ENCODE data around the gene IMPG2.
A peak's percentile ranks its signal among the peaks of the same experiment; 100 is the strongest.

The IMPG2 gene

DNA sequence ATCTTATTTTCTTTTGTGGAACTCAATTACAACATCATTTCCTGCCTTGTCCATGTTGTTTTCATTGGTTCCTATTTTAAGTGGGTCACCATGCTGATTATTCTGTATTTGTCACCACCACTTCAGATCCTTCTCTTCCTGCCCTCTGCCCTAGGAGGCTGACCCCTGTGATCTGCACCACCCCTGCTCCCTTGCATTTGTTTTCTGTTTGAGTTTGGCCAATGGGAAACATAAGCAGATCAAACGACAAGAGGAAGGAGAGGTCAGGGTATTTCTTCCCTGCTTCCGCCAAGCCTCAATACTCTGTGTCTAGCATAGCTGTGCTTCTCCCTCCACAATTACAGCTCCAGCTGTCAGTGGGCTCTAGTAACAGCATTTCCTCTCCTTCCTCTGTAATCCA lies 71.6 kb downstream of the IMPG2 start:
- DNase-seq: no peak
- no peak overlapping the region for H2BK15ac ChIP-seq (ENCODE audit: low read depth, poor library complexity, severe bottlenecking)
- H3K18ac ChIP-seq (ENCODE audit: low read depth in 1 of 2, low read length in 2 of 2): no peak overlapping the region
- H3K4me1 ChIP-seq (ENCODE audit: control insufficient read depth, insufficient read depth, low read depth, low read length): no peaks in the 10 kb centered on the region
- no peak overlapping the region for H4K91ac ChIP-seq (ENCODE audit: low read length)
- H2BK12ac ChIP-seq (ENCODE audit: low read length in 2 of 2): no peak overlapping the region
- H3K27ac ChIP-seq (ENCODE audit: low read length, poor library complexity, severe bottlenecking): no peak overlapping the region
- H3K27me3 ChIP-seq (ENCODE audit: control insufficient read depth in 1 of 2, insufficient read depth in 1 of 2, low read length in 2 of 2): no peaks in the 10 kb centered on the region
- no peak overlapping the region for H3K4me2 ChIP-seq (ENCODE audit: low read length, poor library complexity, severe bottlenecking)
- 45% methylated on average over 2 of the region's 2 CpGs for WGBS
- H3K14ac ChIP-seq (ENCODE audit: low read length in 2 of 2): no peak overlapping the region
- no peak overlapping the region for H4K8ac ChIP-seq (ENCODE audit: low read length)
- H2AK5ac ChIP-seq (ENCODE audit: low read length, severe bottlenecking): no peak overlapping the region
- no peak overlapping the region for H3K4ac ChIP-seq (ENCODE audit: low read depth in 1 of 2, low read length in 2 of 2)
- H2BK120ac ChIP-seq (ENCODE audit: low read depth, low read length): no peak overlapping the region
- no peak overlapping the region for H3K23ac ChIP-seq (ENCODE audit: low read length in 2 of 2)
- no peaks in the 10 kb centered on the region for H3K36me3 ChIP-seq (ENCODE audit: control insufficient read depth in 1 of 2, insufficient read depth in 2 of 2, low read depth in 1 of 2, low read length in 2 of 2)
- H3K79me1 ChIP-seq (replicated peaks; ENCODE audit: low read length, poor library complexity, severe bottlenecking): no peaks in the 10 kb centered on the region
- no peak overlapping the region for H3K4me3 ChIP-seq (ENCODE audit: insufficient read depth in 1 of 2, low read depth in 1 of 2, low read length in 2 of 2)
- no peaks in the 10 kb centered on the region for H3K9me3 ChIP-seq (ENCODE audit: control insufficient read depth, low read length)
- H2BK5ac ChIP-seq (ENCODE audit: low read depth, low read length, poor library complexity, severe bottlenecking): no peak overlapping the region
- no peak overlapping the region for H3K9ac ChIP-seq (ENCODE audit: low read length)
- H2AFZ ChIP-seq (ENCODE audit: low read depth, low read length): no peak overlapping the region

DNA sequence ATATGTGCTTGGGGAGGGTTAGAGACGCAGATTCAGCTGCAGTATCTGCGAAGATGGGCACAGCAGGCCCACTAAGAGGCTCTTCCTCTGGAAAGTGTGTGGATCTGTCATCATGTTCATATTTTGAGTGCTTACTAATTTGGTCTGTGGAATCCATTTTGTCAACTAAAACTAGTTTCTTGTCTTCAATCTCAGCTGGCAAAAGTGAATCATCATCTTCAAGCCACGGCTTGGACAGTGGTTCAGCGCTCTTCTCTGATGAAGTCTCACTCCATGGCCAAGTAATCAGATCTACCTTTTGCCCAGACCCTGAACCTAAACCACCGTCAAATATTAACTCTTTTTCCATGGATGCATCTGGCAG lies 76.2 kb downstream of the IMPG2 start:
- over 99% methylated on average over 5 of the region's 5 CpGs for WGBS
- no peak overlapping the region for H2BK5ac ChIP-seq (ENCODE audit: low read depth, low read length, poor library complexity, severe bottlenecking)

DNA sequence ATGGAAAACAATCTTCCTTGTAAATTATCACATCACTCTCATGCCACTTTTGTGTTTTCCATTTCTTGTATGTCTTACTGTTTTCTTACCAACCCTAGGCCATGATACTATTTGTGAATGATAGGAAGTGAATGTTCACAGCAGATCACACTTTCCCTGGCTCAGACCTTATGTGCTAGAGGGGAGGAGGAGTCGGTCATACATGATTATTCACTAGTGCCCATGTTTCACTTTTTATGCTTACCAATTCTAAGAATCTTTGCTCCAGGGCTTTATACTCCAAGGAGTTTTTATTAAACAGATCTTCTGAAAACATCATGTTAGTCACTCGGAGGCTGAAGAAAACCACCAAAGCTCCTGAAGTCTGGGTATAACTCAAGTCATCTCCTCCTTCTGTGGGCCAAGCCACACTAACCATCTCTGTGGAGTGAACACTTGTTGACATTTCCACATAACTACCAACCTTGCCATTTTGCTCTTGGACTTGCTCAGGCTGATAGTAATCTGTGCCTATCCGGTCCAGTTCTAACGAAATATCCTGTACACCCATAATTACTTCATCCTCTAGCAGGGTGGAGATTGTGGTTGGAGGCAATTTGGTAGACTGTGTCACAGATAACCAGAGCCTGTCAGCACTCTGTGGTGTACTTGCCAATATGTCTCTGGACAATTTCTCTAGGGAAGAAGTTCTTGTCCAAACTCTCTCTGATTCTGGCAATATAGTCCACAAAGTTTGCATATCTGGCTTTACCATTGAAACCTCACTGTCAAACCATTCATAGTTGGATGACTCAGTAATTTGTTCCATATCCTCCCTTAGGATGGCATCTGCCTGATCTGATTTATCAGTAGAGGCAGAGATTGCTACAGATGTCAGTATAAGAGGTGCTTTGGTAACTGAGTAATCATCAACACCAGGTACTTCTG lies 76.8 kb downstream of the IMPG2 start:
- H3K9me3 ChIP-seq (ENCODE audit: control insufficient read depth, low read length): no peaks in the 10 kb centered on the region
- no peaks in the 10 kb centered on the region for H3K36me3 ChIP-seq (ENCODE audit: control insufficient read depth in 1 of 2, insufficient read depth in 2 of 2, low read depth in 1 of 2, low read length in 2 of 2)
- no peak overlapping the region for H2BK5ac ChIP-seq (ENCODE audit: low read depth, low read length, poor library complexity, severe bottlenecking)
- H3K4ac ChIP-seq (ENCODE audit: low read depth in 1 of 2, low read length in 2 of 2): no peak overlapping the region
- 100% methylated on average over 1 of the region's 4 CpGs for WGBS
- no peak overlapping the region for H2AK5ac ChIP-seq (ENCODE audit: low read length, severe bottlenecking)
- H3K79me1 ChIP-seq (replicated peaks; ENCODE audit: low read length, poor library complexity, severe bottlenecking): no peaks in the 10 kb centered on the region
- no peak overlapping the region for H3K4me3 ChIP-seq (ENCODE audit: insufficient read depth in 1 of 2, low read depth in 1 of 2, low read length in 2 of 2)
- no peak overlapping the region for H3K23ac ChIP-seq (ENCODE audit: low read length in 2 of 2)
- H3K4me2 ChIP-seq (ENCODE audit: low read length, poor library complexity, severe bottlenecking): no peak overlapping the region
- H2BK12ac ChIP-seq (ENCODE audit: low read length in 2 of 2): no peak overlapping the region
- no peak overlapping the region for H2AFZ ChIP-seq (ENCODE audit: low read depth, low read length)
- H3K18ac ChIP-seq (ENCODE audit: low read depth in 1 of 2, low read length in 2 of 2): no peak overlapping the region
- no peaks in the 10 kb centered on the region for H3K4me1 ChIP-seq (ENCODE audit: control insufficient read depth, insufficient read depth, low read depth, low read length)
- H3K14ac ChIP-seq (ENCODE audit: low read length in 2 of 2): no peak overlapping the region
- DNase-seq: no peak
- no peak overlapping the region for H2BK15ac ChIP-seq (ENCODE audit: low read depth, poor library complexity, severe bottlenecking)
- H3K27me3 ChIP-seq (ENCODE audit: control insufficient read depth in 1 of 2, insufficient read depth in 1 of 2, low read length in 2 of 2): no peaks in the 10 kb centered on the region
- H4K91ac ChIP-seq (ENCODE audit: low read length): no peak overlapping the region
- no peak overlapping the region for H4K8ac ChIP-seq (ENCODE audit: low read length)
- H3K9ac ChIP-seq (ENCODE audit: low read length): no peak overlapping the region
- no peak overlapping the region for H3K27ac ChIP-seq (ENCODE audit: low read length, poor library complexity, severe bottlenecking)
- no peak overlapping the region for H2BK120ac ChIP-seq (ENCODE audit: low read depth, low read length)

More for the DNA sequence above, 76.2 kb downstream of the IMPG2 start:
- no peak overlapping the region for H4K91ac ChIP-seq (ENCODE audit: low read length)
- H3K4ac ChIP-seq (ENCODE audit: low read depth in 1 of 2, low read length in 2 of 2): no peak overlapping the region
- no peaks in the 10 kb centered on the region for H3K4me1 ChIP-seq (ENCODE audit: control insufficient read depth, insufficient read depth, low read depth, low read length)
- no peak overlapping the region for H3K4me3 ChIP-seq (ENCODE audit: insufficient read depth in 1 of 2, low read depth in 1 of 2, low read length in 2 of 2)
- H2BK120ac ChIP-seq (ENCODE audit: low read depth, low read length): no peak overlapping the region
- H3K27me3 ChIP-seq (ENCODE audit: control insufficient read depth in 1 of 2, insufficient read depth in 1 of 2, low read length in 2 of 2): no peaks in the 10 kb centered on the region
- H3K18ac ChIP-seq (ENCODE audit: low read depth in 1 of 2, low read length in 2 of 2): no peak overlapping the region
- H2BK15ac ChIP-seq (ENCODE audit: low read depth, poor library complexity, severe bottlenecking): no peak overlapping the region
- no peaks in the 10 kb centered on the region for H3K36me3 ChIP-seq (ENCODE audit: control insufficient read depth in 1 of 2, insufficient read depth in 2 of 2, low read depth in 1 of 2, low read length in 2 of 2)
- no peaks in the 10 kb centered on the region for H3K79me1 ChIP-seq (replicated peaks; ENCODE audit: low read length, poor library complexity, severe bottlenecking)
- H3K4me2 ChIP-seq (ENCODE audit: low read length, poor library complexity, severe bottlenecking): no peak overlapping the region
- no peaks in the 10 kb centered on the region for H3K9me3 ChIP-seq (ENCODE audit: control insufficient read depth, low read length)
- DNase-seq: no peak
- H3K14ac ChIP-seq (ENCODE audit: low read length in 2 of 2): no peak overlapping the region
- no peak overlapping the region for H2AK5ac ChIP-seq (ENCODE audit: low read length, severe bottlenecking)
- no peak overlapping the region for H4K8ac ChIP-seq (ENCODE audit: low read length)
- no peak overlapping the region for H2BK12ac ChIP-seq (ENCODE audit: low read length in 2 of 2)
- no peak overlapping the region for H3K27ac ChIP-seq (ENCODE audit: low read length, poor library complexity, severe bottlenecking)
- no peak overlapping the region for H3K9ac ChIP-seq (ENCODE audit: low read length)
- H2AFZ ChIP-seq (ENCODE audit: low read depth, low read length): no peak overlapping the region
- H3K23ac ChIP-seq (ENCODE audit: low read length in 2 of 2): no peak overlapping the region

DNA sequence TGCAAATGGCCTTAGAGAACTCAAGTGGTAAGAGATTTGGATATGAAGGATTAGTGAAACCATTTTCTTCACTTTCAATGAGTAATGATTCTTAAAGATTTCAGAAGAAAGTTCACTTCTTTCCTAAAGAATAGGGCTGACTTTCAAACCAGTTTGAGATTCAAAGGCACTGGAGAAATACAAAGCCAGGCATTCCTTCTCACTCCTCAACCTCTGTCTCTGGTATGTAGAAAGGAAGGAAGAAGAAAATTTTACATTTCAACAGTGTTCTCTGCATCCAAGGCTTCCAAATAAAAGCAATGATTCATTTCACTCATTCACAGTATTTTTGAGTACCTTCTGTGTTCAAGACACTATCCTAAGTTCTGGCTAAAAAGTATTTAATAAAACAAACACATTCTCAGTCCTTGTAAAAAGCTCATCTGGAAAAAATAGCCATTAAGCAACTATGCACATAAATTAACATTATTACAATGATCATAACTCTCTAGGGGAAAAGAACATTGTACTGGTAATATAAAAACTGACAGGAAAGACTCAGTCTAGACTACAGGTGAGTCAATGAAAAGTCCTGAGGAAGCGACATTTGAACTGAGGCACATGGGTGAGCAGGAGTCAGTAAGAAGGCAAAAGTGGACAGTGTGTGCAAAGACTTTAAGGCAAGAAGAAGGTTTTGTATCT lies 79.5 kb downstream of the IMPG2 start:
- no peak overlapping the region for H3K23ac ChIP-seq (ENCODE audit: low read length in 2 of 2)
- H3K4ac ChIP-seq (ENCODE audit: low read depth in 1 of 2, low read length in 2 of 2): no peak overlapping the region
- no peak overlapping the region for H2AK5ac ChIP-seq (ENCODE audit: low read length, severe bottlenecking)
- no peaks in the 10 kb centered on the region for H3K9me3 ChIP-seq (ENCODE audit: control insufficient read depth, low read length)
- H2BK5ac ChIP-seq (ENCODE audit: low read depth, low read length, poor library complexity, severe bottlenecking): no peak overlapping the region
- peak overlapping the region; percentile 51 for H2AFZ ChIP-seq (ENCODE audit: low read depth, low read length)
- H2BK15ac ChIP-seq (ENCODE audit: low read depth, poor library complexity, severe bottlenecking): no peak overlapping the region
- H3K18ac ChIP-seq (ENCODE audit: low read depth in 1 of 2, low read length in 2 of 2): no peak overlapping the region
- H3K4me3 ChIP-seq (ENCODE audit: insufficient read depth in 1 of 2, low read depth in 1 of 2, low read length in 2 of 2): no peak overlapping the region
- WGBS: 96% methylated on average over 1 of the region's 1 CpG
- H4K91ac ChIP-seq (ENCODE audit: low read length): no peak overlapping the region
- no peak overlapping the region for H3K9ac ChIP-seq (ENCODE audit: low read length)
- H3K14ac ChIP-seq (ENCODE audit: low read length in 2 of 2): no peak overlapping the region
- no peak overlapping the region for H3K27ac ChIP-seq (ENCODE audit: low read length, poor library complexity, severe bottlenecking)
- no peaks in the 10 kb centered on the region for H3K36me3 ChIP-seq (ENCODE audit: control insufficient read depth in 1 of 2, insufficient read depth in 2 of 2, low read depth in 1 of 2, low read length in 2 of 2)
- H3K27me3 ChIP-seq (ENCODE audit: control insufficient read depth in 1 of 2, insufficient read depth in 1 of 2, low read length in 2 of 2): peaks cover 0 to 3% of the 10 kb centered on the region in 2 experiments
- H3K79me1 ChIP-seq (replicated peaks; ENCODE audit: low read length, poor library complexity, severe bottlenecking): no peaks in the 10 kb centered on the region
- no peaks in the 10 kb centered on the region for H3K4me1 ChIP-seq (ENCODE audit: control insufficient read depth, insufficient read depth, low read depth, low read length)
- no peak overlapping the region for H2BK120ac ChIP-seq (ENCODE audit: low read depth, low read length)
- H3K4me2 ChIP-seq (ENCODE audit: low read length, poor library complexity, severe bottlenecking): no peak overlapping the region
- DNase-seq: no peak
- no peak overlapping the region for H2BK12ac ChIP-seq (ENCODE audit: low read length in 2 of 2)
- H4K8ac ChIP-seq (ENCODE audit: low read length): no peak overlapping the region

Data from mesenchymal stem cell (in vitro differentiated cells and primary cell).